Activated CD8-positive, alpha-beta memory T cell treated with anti-CD3 and anti-CD28 coated beads for 36 hours (primary cell): ENCODE measurements around the gene PIGM. TPM values are rescaled to one million over a fixed set of nuclear protein-coding genes. Genes with fewer than 3 reads are reported as not detected.
"Not testable (repeated sequence)": the region's sequence is repeated elsewhere in the genome, so short reads cannot be mapped to it uniquely, and the experiment has no call there.

ENCODE experiments used
- CTCF ChIA-PET: fragments of 350-600 bp; sonication (Branson Sonifier 250); formaldehyde crosslinking; loops from one replicate; lab custom pipeline; 2021; ENCODE audit warnings: antibody characterized with exemption; lab: Charles Lee
- POLR2A ChIA-PET: fragments of 350-600 bp; sonication (Branson Sonifier 250); formaldehyde crosslinking; loops from one replicate; lab custom pipeline; 2021; ENCODE audit warnings: antibody characterized with exemption; lab: Charles Lee
- total RNA-seq, 2 experiments: library from RNA; stranded (reverse); gene quantifications; one replicate each; pipeline ENCODE4 v1.2.3, GENCODE V29; 2021

Gene PIGM
- total RNA-seq, 2 experiments from 2014 or later, result 6.2 to 6.5 TPM

DNA sequence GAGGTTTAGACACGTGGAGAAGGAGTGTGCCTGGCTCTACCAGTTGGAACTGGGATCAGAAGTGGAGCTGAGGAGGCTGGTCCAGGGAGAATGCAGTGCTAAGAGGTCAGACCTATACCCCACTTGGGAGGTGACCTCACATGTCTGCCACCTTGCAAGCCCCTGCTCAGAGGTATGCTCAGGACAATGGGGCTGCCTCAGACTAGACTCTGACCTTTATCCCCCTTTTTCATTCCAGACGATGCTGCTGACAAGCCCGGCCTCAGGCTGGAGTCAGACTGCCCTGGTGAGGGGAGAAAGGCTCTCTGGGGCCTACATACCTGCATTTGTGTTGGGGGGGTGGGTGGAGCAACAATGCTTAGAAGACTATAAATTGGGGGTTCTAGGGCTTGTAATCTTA, 33.0 kb upstream of the PIGM start:
- POLR2A ChIA-PET, result no interaction called here

GRCh38 chr1:160064164-160064563, 32.4 kb upstream of the PIGM start:
- CTCF ChIA-PET, result interaction anchor here (0.8 to 3.3 kb wide), 3 partner anchors 14 to 21 kb away, joined by 3 to 15 read pairs (median 4); no protein-coding TSS in a partner anchor
- POLR2A ChIA-PET, result no interaction called here

More for the DNA sequence above, 33.0 kb upstream of the PIGM start:
- CTCF ChIA-PET, result interaction anchor here (0.8 kb wide), 1 partner anchor 19 kb away, joined by 3 read pairs; no protein-coding TSS in a partner anchor

GRCh38 chr1:160063176-160063575, 31.4 kb upstream of the PIGM start:
- POLR2A ChIA-PET, result interaction anchor here (0.5 kb wide), 1 partner anchor 14 kb away, joined by 4 read pairs; no protein-coding TSS in a partner anchor
- CTCF ChIA-PET, result interaction anchor here (1.8 to 3.3 kb wide), 2 partner anchors 15 to 22 kb away, joined by 4 to 15 read pairs; no protein-coding TSS in a partner anchor

GRCh38 chr1:160062230-160062532, 30.4 kb upstream of the PIGM start:
- ChIA-PET CTCF (interaction anchor here (1.8 to 3.3 kb wide), 2 partner anchors 16 to 23 kb away, joined by 4 to 15 read pairs; no protein-coding TSS in a partner anchor), POLR2A (no interaction called here)

- CTCF ChIA-PET, result interaction anchor here (3.3 kb wide), 1 partner anchor 17 kb away, joined by 15 read pairs; no protein-coding TSS in a partner anchor
- POLR2A ChIA-PET, result no interaction called here
Measured at GRCh38 chr1:160061369-160062229, 29.8 kb upstream of the PIGM start.

- ChIA-PET CTCF (interaction anchor here (1.0 kb wide), 1 partner anchor 19 kb away, joined by 3 read pairs; no protein-coding TSS in a partner anchor), POLR2A (no interaction called here)
Measured at GRCh38 chr1:160058087-160058486, 26.3 kb upstream of the PIGM start.

- ChIA-PET POLR2A (no interaction called here), CTCF (interaction anchor here (1.2 to 1.3 kb wide), 2 partner anchors 10 to 29 kb away, joined by 4 to 5 read pairs; no protein-coding TSS in a partner anchor)
Measured at GRCh38 chr1:160056648-160057169, 24.9 kb upstream of the PIGM start.

DNA sequence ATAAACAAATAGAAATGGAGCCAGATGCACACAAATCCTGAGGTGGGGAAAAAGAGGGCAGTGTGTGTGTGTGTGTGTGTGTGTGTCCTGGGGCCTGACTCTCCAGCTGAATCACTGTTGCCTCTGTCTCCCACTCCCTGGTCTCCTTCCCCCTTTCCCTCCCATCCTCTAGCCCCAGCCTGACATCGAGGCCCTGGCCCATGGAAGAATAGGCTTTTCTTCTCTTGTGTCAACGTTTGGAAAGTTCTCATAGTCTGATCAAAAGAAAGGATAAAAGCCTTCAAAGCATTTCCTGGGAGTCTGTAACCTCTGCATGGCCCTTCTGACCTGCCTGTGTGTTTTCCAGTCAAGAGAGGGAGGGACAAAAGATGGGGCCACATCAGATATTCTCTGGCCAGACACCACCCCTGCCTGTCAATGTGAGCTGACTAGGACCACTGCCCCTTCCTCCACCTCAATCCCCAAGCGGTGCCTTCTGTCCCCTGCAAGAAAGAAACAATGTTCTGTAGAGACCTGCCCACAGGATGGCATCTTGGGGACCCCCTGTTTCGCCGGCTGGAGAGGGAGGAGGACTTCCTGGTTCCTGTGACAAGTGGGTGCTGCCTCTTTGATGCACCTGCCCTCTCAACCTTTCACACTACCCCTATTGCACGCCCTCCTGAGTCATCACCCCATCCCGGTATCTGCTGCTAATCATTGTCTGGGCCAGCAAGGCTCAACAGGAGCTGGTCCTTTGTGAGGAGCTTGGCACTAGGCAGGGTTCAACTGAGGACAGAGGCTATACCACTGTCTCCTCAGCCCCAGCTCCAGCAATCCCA, 22.0 kb upstream of the PIGM start:
- ChIA-PET CTCF (interaction anchor here (1.2 to 1.6 kb wide), 2 partner anchors 7 to 32 kb away, joined by 4 to 7 read pairs; no protein-coding TSS in a partner anchor), POLR2A (no interaction called here)

DNA sequence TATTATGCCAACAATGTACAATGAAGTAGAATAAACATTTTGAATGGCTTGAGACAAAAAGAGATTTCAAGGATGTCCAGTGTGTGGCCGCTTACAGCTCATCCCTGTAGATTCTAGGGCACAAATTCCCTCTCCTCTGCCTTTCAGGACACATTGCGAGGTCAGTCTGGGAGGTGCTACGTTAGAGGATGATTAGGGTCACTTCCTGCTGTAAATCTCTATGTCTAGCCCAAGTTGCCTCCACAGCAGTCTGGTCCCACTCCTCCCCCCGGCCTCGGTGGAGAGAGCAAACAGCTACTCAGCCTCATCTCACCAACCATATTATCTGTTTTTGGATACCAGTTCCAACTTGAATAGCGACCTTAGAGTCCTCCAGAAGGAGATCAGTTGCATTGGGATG, 21.1 kb upstream of the PIGM start:
- POLR2A ChIA-PET, result no interaction called here
- CTCF ChIA-PET, result interaction anchor here (0.8 to 1.0 kb wide), 2 partner anchors 14 to 29 kb away, joined by 3 read pairs; partner anchors contain the start of gene KCNJ9

DNA sequence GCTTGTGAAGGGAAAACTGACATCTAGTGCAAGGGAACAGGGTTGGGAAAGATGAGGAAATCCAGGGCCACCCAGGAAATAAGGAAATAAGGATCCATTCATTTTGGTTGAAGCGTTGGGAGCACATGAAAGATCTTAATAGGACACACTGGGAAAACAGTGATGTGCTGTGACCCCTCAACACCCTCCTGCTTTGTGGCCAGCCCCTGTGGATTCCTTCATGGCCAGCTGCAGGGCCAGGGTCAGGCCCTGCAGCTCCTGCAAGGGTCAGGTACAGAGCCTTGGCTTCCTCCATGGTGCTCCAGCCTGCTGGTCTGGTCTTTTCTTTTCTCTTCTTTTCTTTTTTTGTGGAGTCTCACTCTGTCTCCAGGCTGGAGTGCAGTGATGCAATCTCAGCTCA, 18.8 kb upstream of the PIGM start:
- CTCF ChIA-PET, result interaction anchor here (1.2 to 1.3 kb wide), 2 partner anchors 28 to 35 kb away, joined by 3 read pairs; no protein-coding TSS in a partner anchor
- POLR2A ChIA-PET, result no interaction called here

- CTCF ChIA-PET, result interaction anchor here (1.2 to 1.3 kb wide), 2 partner anchors 28 to 35 kb away, joined by 3 read pairs; no protein-coding TSS in a partner anchor
- POLR2A ChIA-PET, result not testable (repeated sequence)
Measured at GRCh38 chr1:160050182-160050581, 18.4 kb upstream of the PIGM start.

DNA sequence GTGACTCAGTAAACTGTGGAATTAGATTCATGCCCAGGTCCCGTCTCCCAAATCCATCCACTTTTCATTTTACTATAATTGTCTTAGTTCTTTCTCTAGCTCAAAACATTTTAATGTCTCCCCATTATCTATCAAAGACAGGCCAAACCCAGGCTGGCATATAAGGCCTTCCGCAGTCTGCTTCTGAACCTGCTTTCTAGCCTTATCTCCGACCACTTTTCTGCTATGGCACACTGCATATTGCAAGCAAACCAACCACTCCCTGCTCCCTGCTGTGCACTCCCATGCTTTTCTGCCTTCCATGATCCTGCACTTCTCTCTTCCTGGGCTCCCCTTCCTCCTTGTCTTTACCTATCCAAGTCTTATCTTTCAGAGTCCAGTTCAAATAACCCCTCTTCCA, 17.3 kb upstream of the PIGM start:
- POLR2A ChIA-PET, result no interaction called here
- CTCF ChIA-PET, result interaction anchor here (4.2 kb wide), 1 partner anchor 37 kb away, joined by 37 read pairs; no protein-coding TSS in a partner anchor

GRCh38 chr1:160048335-160048734, 16.5 kb upstream of the PIGM start:
- CTCF ChIA-PET, result interaction anchor here (4.2 kb wide), 1 partner anchor 38 kb away, joined by 37 read pairs; no protein-coding TSS in a partner anchor
- POLR2A ChIA-PET, result no interaction called here

GRCh38 chr1:160047111-160047991, 15.6 kb upstream of the PIGM start:
- POLR2A ChIA-PET, result no interaction called here
- CTCF ChIA-PET, result interaction anchor here (0.5 to 4.2 kb wide), 11 partner anchors 7 to 143 kb away, joined by 3 to 56 read pairs (median 7); partner anchors contain the start of genes KCNJ9 and PIGM

- POLR2A ChIA-PET, result no interaction called here
- CTCF ChIA-PET, result interaction anchor here (0.5 to 4.2 kb wide), 19 partner anchors 8 to 142 kb away, joined by 3 to 56 read pairs (median 4); partner anchors contain the start of genes IGSF8, KCNJ9 and PIGM
Measured at GRCh38 chr1:160046494-160047110, 14.8 kb upstream of the PIGM start.

DNA sequence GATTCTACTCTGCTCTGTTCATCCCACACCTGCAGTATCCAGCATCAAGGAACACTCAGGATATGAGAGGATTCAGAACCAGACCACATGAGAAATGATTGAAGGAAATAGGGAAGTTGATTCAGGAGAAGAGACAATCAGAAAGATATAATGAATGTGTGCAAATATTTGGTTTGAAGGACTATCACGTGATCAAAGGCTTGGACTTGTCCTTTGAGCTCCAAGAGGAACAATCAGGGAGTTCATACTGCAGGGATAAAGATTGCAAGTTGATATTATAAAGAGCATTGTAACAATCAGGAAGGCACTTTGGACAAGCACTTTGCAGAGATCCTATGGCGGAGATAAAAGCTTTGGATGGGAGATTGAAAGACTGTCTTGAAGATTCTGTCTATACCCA, 13.9 kb upstream of the PIGM start:
- CTCF ChIA-PET, result interaction anchor here (1.1 to 4.2 kb wide), 12 partner anchors 8 to 40 kb away, joined by 3 to 56 read pairs (median 5); partner anchors contain the start of genes KCNJ9 and PIGM
- POLR2A ChIA-PET, result no interaction called here

DNA sequence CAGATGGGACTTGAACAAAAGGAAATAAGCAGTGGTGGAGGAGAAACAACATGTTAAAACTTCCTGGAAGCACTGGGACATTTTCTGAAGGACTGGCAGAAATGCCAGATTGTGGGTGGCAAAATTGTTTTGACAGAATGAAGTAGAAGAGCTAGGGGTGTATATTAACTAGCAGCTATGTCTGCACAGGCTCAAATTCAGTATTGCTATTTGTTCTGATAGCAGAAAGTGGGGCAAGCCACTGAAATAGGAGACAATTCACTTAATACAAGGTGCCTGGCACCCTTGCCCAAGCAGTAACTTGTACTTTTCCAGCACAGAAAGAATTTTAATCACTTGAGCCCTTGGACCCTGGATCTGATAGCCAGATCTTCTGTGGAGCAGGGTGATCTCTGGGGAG, 11.8 kb upstream of the PIGM start:
- POLR2A ChIA-PET, result no interaction called here
- CTCF ChIA-PET, result no interaction called here
